SK-N-SH (cell line): Measurements from ENCODE around the gene FAM124A.

Source experiments
- TF ChIP-seq, protein P1 (sequence below): fragments of 200-600 bp; sonication (generic); IDR thresholded peaks from 2 replicates; pipeline ENCODE4 v1.6.1; 2017; ENCODE audit warnings: antibody characterized with exemption, mild to moderate bottlenecking, moderate library complexity
- TF ChIP-seq, protein P2 (sequence below): IDR thresholded peaks from 2 replicates; pipeline ENCODE4; 2012
- TF ChIP-seq, protein P3 (sequence below): IDR thresholded peaks from 2 replicates; pipeline ENCODE4 v1.6.1; 2012; ENCODE audit warnings: mild to moderate bottlenecking, low read depth, low read length, moderate library complexity

DNA sequence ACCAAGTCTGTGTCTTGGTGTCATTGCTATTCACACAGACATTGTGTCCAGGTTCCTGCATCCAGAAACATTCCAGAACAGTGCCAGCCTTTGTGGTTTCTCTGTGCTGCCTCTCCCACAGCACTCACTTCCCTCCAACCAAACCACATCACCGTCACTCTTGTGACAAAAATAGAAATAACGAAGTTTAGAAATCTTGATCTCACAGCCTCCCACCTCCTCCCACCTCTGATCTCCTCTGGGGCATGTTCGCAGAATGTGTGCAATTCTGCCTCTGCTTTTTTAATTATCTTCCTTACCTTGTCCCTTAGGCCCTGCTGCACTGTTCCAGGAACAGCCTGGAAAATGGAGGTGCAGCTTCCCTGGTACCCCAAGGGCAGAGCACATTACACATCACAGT lies 108.6 kb downstream of the FAM124A start:
- TF ChIP-seq, protein P1, sequence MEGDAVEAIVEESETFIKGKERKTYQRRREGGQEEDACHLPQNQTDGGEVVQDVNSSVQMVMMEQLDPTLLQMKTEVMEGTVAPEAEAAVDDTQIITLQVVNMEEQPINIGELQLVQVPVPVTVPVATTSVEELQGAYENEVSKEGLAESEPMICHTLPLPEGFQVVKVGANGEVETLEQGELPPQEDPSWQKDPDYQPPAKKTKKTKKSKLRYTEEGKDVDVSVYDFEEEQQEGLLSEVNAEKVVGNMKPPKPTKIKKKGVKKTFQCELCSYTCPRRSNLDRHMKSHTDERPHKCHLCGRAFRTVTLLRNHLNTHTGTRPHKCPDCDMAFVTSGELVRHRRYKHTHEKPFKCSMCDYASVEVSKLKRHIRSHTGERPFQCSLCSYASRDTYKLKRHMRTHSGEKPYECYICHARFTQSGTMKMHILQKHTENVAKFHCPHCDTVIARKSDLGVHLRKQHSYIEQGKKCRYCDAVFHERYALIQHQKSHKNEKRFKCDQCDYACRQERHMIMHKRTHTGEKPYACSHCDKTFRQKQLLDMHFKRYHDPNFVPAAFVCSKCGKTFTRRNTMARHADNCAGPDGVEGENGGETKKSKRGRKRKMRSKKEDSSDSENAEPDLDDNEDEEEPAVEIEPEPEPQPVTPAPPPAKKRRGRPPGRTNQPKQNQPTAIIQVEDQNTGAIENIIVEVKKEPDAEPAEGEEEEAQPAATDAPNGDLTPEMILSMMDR: no peak
- TF ChIP-seq, protein P2, sequence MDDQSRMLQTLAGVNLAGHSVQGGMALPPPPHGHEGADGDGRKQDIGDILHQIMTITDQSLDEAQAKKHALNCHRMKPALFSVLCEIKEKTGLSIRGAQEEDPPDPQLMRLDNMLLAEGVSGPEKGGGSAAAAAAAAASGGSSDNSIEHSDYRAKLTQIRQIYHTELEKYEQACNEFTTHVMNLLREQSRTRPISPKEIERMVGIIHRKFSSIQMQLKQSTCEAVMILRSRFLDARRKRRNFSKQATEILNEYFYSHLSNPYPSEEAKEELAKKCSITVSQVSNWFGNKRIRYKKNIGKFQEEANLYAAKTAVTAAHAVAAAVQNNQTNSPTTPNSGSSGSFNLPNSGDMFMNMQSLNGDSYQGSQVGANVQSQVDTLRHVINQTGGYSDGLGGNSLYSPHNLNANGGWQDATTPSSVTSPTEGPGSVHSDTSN: no peak
- TF ChIP-seq, protein P3, sequence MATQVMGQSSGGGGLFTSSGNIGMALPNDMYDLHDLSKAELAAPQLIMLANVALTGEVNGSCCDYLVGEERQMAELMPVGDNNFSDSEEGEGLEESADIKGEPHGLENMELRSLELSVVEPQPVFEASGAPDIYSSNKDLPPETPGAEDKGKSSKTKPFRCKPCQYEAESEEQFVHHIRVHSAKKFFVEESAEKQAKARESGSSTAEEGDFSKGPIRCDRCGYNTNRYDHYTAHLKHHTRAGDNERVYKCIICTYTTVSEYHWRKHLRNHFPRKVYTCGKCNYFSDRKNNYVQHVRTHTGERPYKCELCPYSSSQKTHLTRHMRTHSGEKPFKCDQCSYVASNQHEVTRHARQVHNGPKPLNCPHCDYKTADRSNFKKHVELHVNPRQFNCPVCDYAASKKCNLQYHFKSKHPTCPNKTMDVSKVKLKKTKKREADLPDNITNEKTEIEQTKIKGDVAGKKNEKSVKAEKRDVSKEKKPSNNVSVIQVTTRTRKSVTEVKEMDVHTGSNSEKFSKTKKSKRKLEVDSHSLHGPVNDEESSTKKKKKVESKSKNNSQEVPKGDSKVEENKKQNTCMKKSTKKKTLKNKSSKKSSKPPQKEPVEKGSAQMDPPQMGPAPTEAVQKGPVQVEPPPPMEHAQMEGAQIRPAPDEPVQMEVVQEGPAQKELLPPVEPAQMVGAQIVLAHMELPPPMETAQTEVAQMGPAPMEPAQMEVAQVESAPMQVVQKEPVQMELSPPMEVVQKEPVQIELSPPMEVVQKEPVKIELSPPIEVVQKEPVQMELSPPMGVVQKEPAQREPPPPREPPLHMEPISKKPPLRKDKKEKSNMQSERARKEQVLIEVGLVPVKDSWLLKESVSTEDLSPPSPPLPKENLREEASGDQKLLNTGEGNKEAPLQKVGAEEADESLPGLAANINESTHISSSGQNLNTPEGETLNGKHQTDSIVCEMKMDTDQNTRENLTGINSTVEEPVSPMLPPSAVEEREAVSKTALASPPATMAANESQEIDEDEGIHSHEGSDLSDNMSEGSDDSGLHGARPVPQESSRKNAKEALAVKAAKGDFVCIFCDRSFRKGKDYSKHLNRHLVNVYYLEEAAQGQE: no peak
